ENCODE results near the gene VPS35L. TPM values are rescaled to one million over a fixed set of nuclear protein-coding genes. Genes with fewer than 3 reads are reported as not detected.

Gene VPS35L
- total RNA-seq, 2 donors from 2014 or later: 58.8 to 74.0 TPM

- no peaks in the 10 kb centered on the region for H3K36me3 ChIP-seq
- no peak for TF ChIP-seq POLR2A (IDR thresholded peaks at IDR 0.05)
- TF ChIP-seq CTCF (IDR thresholded peaks at IDR 0.05): no peak
- TF ChIP-seq POLR2AphosphoS5 (IDR thresholded peaks at IDR 0.05): no peak
- no peak overlapping the region for H3K27ac ChIP-seq
- H3K4me1 ChIP-seq (replicated peaks): peaks cover 4% of the 10 kb centered on the region
- no peaks in the 10 kb centered on the region for H3K27me3 ChIP-seq (replicated peaks; ENCODE audit: insufficient read depth)
- intact Hi-C loops (cut with DNase I): no loop called here
- H3K4me3 ChIP-seq: no peak overlapping the region
- H3K9me3 ChIP-seq: no peaks in the 10 kb centered on the region
- DNase-seq (ENCODE audit: low spot score): no peak
- 97% methylated on average over 2 of the region's 2 CpGs for WGBS
Measured at GRCh38 chr16:19515757-19516156, 39.7 kb upstream of the VPS35L start.

- H3K27ac ChIP-seq: no peak overlapping the region
- no peak overlapping the region for H3K4me3 ChIP-seq
- H3K36me3 ChIP-seq: no peaks in the 10 kb centered on the region
- TF ChIP-seq POLR2AphosphoS5 (IDR thresholded peaks at IDR 0.05) (no peak), CTCF (IDR thresholded peaks at IDR 0.05) (no peak), POLR2A (IDR thresholded peaks at IDR 0.05) (no peak)
- DNase-seq (ENCODE audit: low spot score): no peak
- H3K27me3 ChIP-seq (replicated peaks; ENCODE audit: insufficient read depth): no peaks in the 10 kb centered on the region
- 69% methylated on average over 8 of the region's 8 CpGs for WGBS
- H3K4me1 ChIP-seq (replicated peaks): peaks cover 4% of the 10 kb centered on the region
- H3K9me3 ChIP-seq: no peaks in the 10 kb centered on the region
- intact Hi-C loops (cut with DNase I): no loop called here
Measured at GRCh38 chr16:19517424-19518089, 37.9 kb upstream of the VPS35L start.

- Histone ChIP-seq H3K36me3 (no peaks in the 10 kb centered on the region), H3K4me1 (replicated peaks) (peaks cover 4% of the 10 kb centered on the region), H3K27ac (no peak overlapping the region), H3K27me3 (replicated peaks; ENCODE audit: insufficient read depth) (no peaks in the 10 kb centered on the region), H3K9me3 (no peaks in the 10 kb centered on the region), H3K4me3 (no peak overlapping the region)
- TF ChIP-seq POLR2A (IDR thresholded peaks at IDR 0.05) (no peak), CTCF (IDR thresholded peaks at IDR 0.05) (no peak), POLR2AphosphoS5 (IDR thresholded peaks at IDR 0.05) (no peak)
- intact Hi-C loops (cut with DNase I): no loop called here
- WGBS: 56% methylated on average over 2 of the region's 2 CpGs
- no peak for DNase-seq (ENCODE audit: low spot score)
Measured at GRCh38 chr16:19518388-19518787, 37.1 kb upstream of the VPS35L start.

- Histone ChIP-seq H3K4me3 (peak overlapping the region; percentile 71 to 82), H3K27ac (peak overlapping the region; percentile 86 to 90), H3K9me3 (no peaks in the 10 kb centered on the region), H3K27me3 (replicated peaks; ENCODE audit: insufficient read depth) (no peaks in the 10 kb centered on the region), H3K4me1 (replicated peaks) (peaks cover 9% of the 10 kb centered on the region), H3K36me3 (no peaks in the 10 kb centered on the region)
- no peak for DNase-seq (ENCODE audit: low spot score)
- WGBS: 3% methylated on average over 8 of the region's 8 CpGs
- intact Hi-C loops (cut with DNase I): loop anchor here (5.0 kb wide), 1 partner anchor 454 kb away; the partner anchor contains the start of gene COQ7
- TF ChIP-seq POLR2AphosphoS5 (IDR thresholded peaks at IDR 0.05): no peak
- TF ChIP-seq POLR2A (IDR thresholded peaks at IDR 0.05): no peak
- TF ChIP-seq CTCF (IDR thresholded peaks at IDR 0.05): no peak
Measured at GRCh38 chr16:19520861-19521331, 34.6 kb upstream of the VPS35L start.

Data from prostate gland (tissue), 2 donors.